GM12878 (cell line): ENCODE measurements around the gene RNF220. TPM values are rescaled to one million over a fixed set of nuclear protein-coding genes. Genes with fewer than 3 reads are reported as not detected.

Experiments used
- ATAC-seq: fragments of 200-7000 bp; cut with Tn5 transposase; 3 replicates; pipeline ENCODE4 v1.9.1; 2020; ENCODE audit warnings: mild to moderate bottlenecking, moderate library complexity
- BruUV-seq: library from RNA; stranded (reverse); fragments of 400-500 nt; replicated peaks from 2 replicates; lab custom pipeline; 2021; lab: Mats Ljungman, UMichigan
- CTCF ChIA-PET: fragments of 300-600 bp; sonication (Branson Sonifier 250); formaldehyde crosslinking; extraction: SDS; loops from one replicate; lab custom pipeline; 2021; ENCODE audit warnings: inconsistent platforms; lab: Yijun Ruan, JAX
- POLR2A ChIA-PET: fragments of 350-600 bp; formaldehyde crosslinking; extraction: SDS; loops from one replicate; lab custom pipeline; 2021; ENCODE audit warnings: inconsistent platforms; lab: Charles Lee
- RAD21 ChIA-PET: fragments of 300-600 bp; sonication (Branson Sonifier 250); formaldehyde crosslinking; loops from one replicate; lab custom pipeline; 2023; ENCODE audit warnings: antibody characterized with exemption; ENCODE audit not compliant: unreplicated experiment; lab: Charles Lee
- SMC1A ChIA-PET: fragments of 300-600 bp; sonication (Branson Sonifier 250); formaldehyde crosslinking; loops from one replicate; lab custom pipeline; 2023; ENCODE audit not compliant: unreplicated experiment, uncharacterized antibody; lab: Charles Lee
- DNase-seq: peaks from one replicate; pipeline ENCODE4 v3.0.0-alpha.2; 2011; ENCODE audit warnings: low read depth, low spot score
- FAIRE-seq: peaks from 3 replicates; lab custom pipeline; 2011; peaks lifted over from hg19 to GRCh38; lab: Jason Lieb, UNC
- H2AFZ ChIP-seq: 2 replicates; pipeline ENCODE4 v1.6.0; 2011; ENCODE audit warnings: low read depth, low read length, control low read depth; ENCODE audit not compliant: control insufficient read depth
- H3K27ac ChIP-seq: 2 replicates; pipeline ENCODE4 v1.5.1; 2011; ENCODE audit warnings: control low read depth; ENCODE audit not compliant: control insufficient read depth, insufficient read depth
- H3K27me3 ChIP-seq, 2 experiments: replicated peaks in 1 of 2; 2 replicates each; pipeline versions ENCODE4 v1.6.0 to v1.6.1; 2011; ENCODE audit warnings: low read length in 1 of 2; ENCODE audit not compliant: control insufficient read depth in 2 of 2, insufficient read depth in 2 of 2
- H3K36me3 ChIP-seq, 2 experiments: 2 replicates each; pipeline ENCODE4 v1.5.1; 2011; ENCODE audit warnings: low read length in 1 of 2; ENCODE audit not compliant: control insufficient read depth in 2 of 2, insufficient read depth in 2 of 2
- H3K4me1 ChIP-seq: 2 replicates; pipeline ENCODE4 v1.6.1; 2011; ENCODE audit warnings: mild to moderate bottlenecking, low read length, moderate library complexity, mixed read lengths; ENCODE audit not compliant: control insufficient read depth, insufficient read depth
- H3K4me2 ChIP-seq: 2 replicates; pipeline ENCODE4 v1.6.0; 2011; ENCODE audit warnings: control low read depth; ENCODE audit not compliant: control insufficient read depth, insufficient read depth
- H3K4me3 ChIP-seq: fragments of 200-600 bp; sonication (generic); 2 replicates; pipeline ENCODE4 v1.5.1; 2016
- H3K79me2 ChIP-seq: 2 replicates; pipeline ENCODE4 v1.6.0; 2011; ENCODE audit warnings: low read length; ENCODE audit not compliant: control insufficient read depth, insufficient read depth
- H3K9ac ChIP-seq: 2 replicates; pipeline ENCODE4 v1.8.0; 2011; ENCODE audit warnings: low read length, control low read depth, mixed read lengths; ENCODE audit not compliant: control insufficient read depth, insufficient read depth
- H3K9me3 ChIP-seq: replicated peaks from 3 replicates; pipeline ENCODE4 v1.5.1; 2011; ENCODE audit warnings: mild to moderate bottlenecking, low read length; ENCODE audit not compliant: control insufficient read depth, insufficient read depth
- H4K20me1 ChIP-seq: 2 replicates; pipeline ENCODE4 v1.6.0; 2011; ENCODE audit not compliant: control insufficient read depth, insufficient read depth
- DPF2 ChIP-seq: fragments of 450-650 bp; IDR thresholded peaks from 2 replicates; pipeline ENCODE4 v1.6.1; 2017; ENCODE audit warnings: mild to moderate bottlenecking
- IKZF2 ChIP-seq, 2 experiments: fragments of 450-650 bp; IDR thresholded peaks; 2 replicates each; pipeline ENCODE4 v1.6.1; 2017; ENCODE audit warnings: mild to moderate bottlenecking in 2 of 2, moderate library complexity in 2 of 2
- POLR2AphosphoS2 ChIP-seq: IDR thresholded peaks from 2 replicates; pipeline ENCODE4 v1.6.1; 2011; ENCODE audit warnings: low read depth, mild to moderate bottlenecking, low read length, improper control_type of control experiment, moderate library complexity
- POLR2AphosphoS5 ChIP-seq: IDR thresholded peaks from 2 replicates; pipeline ENCODE4 v1.6.1; 2011; ENCODE audit warnings: mild to moderate bottlenecking, low read length, inconsistent platforms
- RFX5 ChIP-seq: IDR thresholded peaks from 2 replicates; pipeline ENCODE4 v1.6.1; 2011; ENCODE audit warnings: low read depth, low read length, improper control_type of control experiment
- SREBF1 ChIP-seq: IDR thresholded peaks from 2 replicates; pipeline ENCODE4 v1.6.1; 2012; ENCODE audit warnings: mild to moderate bottlenecking, low read length
- USF1 ChIP-seq: IDR thresholded peaks from 2 replicates; pipeline ENCODE4 v1.6.1; 2011; ENCODE audit warnings: borderline replicate concordance, low read depth, mild to moderate bottlenecking, moderate library complexity, mixed read lengths, low read length; ENCODE audit not compliant: insufficient read depth; ENCODE audit errors: extremely low read length
- WGBS: methylation state at CpG from one replicate; pipeline ENCODE4 v1.1.6; 2016; ENCODE audit warnings: low lambda C conversion rate; ENCODE audit not compliant: insufficient replicate concordance, insufficient coverage; ENCODE audit errors: missing lambda C conversion rate; 5-methylcytosine and 5-hydroxymethylcytosine counted together
- in situ Hi-C: fragments of 300-500 bp; cut with MboI; formaldehyde crosslinking; loops from 9 replicates; pipeline ENCODE4 v1.14.3; 2018; ENCODE audit warnings: mixed read lengths
- intact Hi-C: fragments of 100-400 bp; cut with micrococcal nuclease; formaldehyde crosslinking; loops from one replicate; pipeline ENCODE4 v1.14.2; 2022; ENCODE audit not compliant: unreplicated experiment
- polyA plus RNA-seq, 11 experiments: library from polyadenylated mRNA; depleted of rRNA in 4 of 11; unstranded in 6 of 11; stranded (reverse) in 5 of 11; fragments of >200 nt; fragmentation: Nextera tagmentation in 4 of 11; fragmentation: Illumina TruSeq in 1 of 11; extraction: Ambion mirVana in 4 of 11; extraction: Trizol in 1 of 11; gene quantifications; 1 replicate in 1 of 11; 2 replicates in 10 of 11; pipeline versions ENCODE4 v1.2.1 to v1.2.3, GENCODE V29; 2011 to 2016; ENCODE audit warnings: inconsistent platforms in 2 of 11, missing spikeins in 2 of 11, low read depth in 1 of 11
- total RNA-seq, 4 experiments: library from RNA; depleted of rRNA in 3 of 4; stranded (reverse); fragments of >200 nt in 3 of 4; fragmentation: Illumina TruSeq in 1 of 4; extraction: Trizol in 1 of 4; gene quantifications; 2 replicates each; pipeline versions ENCODE4 v1.2.1 to v1.2.3, GENCODE V29; 2013 to 2021

Gene RNF220
- total and polyA plus RNA-seq, 10 of the 15 experiments (the other 5 are each of a cell fraction or from before 2014, with no cell fraction given): 4.6 to 84.1 (median 53.7) TPM

DNA sequence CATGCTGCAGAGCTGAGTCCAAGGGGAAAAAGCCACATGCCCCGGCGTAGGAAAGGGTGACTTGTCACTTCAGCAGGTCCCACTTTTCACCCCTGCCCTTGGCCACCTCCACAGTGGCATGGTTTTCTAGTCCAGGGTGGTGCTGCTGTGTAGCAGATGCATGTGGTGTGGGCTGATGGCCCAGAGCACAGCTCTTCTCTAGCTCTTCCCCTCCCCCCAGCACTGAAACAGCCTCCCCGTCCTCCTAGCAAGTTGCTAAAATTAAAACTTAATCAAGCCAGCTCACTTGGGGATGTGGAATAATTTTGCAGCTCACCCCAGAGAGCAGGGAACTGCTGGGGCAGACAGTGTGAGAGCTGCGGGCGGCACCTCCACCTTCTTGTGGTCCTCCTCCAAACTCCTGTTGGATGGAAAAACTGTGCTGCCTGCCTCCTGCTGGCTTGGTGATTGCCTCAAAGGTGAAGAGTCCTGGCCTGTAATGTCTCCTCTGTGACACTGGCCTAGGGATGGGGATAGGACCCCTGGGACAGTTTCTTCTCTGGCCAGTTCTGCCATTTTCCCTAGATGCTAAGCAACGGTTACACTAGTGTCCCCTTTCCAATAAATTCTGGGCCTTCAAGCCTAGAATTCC is 91.6 kb downstream of the RNF220 start:
- Histone ChIP-seq H2AFZ (no peak overlapping the region), H3K36me3 (no peaks in the 10 kb centered on the region), H3K4me2 (no peak overlapping the region), H3K9ac (no peak overlapping the region), H3K27me3 (peaks cover 0 to 7% of the 10 kb centered on the region in 2 experiments), H3K79me2 (no peaks in the 10 kb centered on the region), H3K27ac (no peak overlapping the region), H3K9me3 (no peaks in the 10 kb centered on the region), H3K4me3 (no peak overlapping the region), H4K20me1 (no peaks in the 10 kb centered on the region), H3K4me1 (no peaks in the 10 kb centered on the region)
- ChIA-PET POLR2A (no interaction called here), RAD21 (no interaction called here), SMC1A (no interaction called here), CTCF (no interaction called here)
- WGBS: 31% methylated on average over 6 of the region's 6 CpGs
- TF ChIP-seq POLR2AphosphoS5: no peak
- TF ChIP-seq IKZF2 (IDR thresholded peaks at IDR 0.05): no peak
- no peak for TF ChIP-seq SREBF1
- no peak for TF ChIP-seq USF1
- TF ChIP-seq POLR2AphosphoS2: no peak
- no peak for TF ChIP-seq RFX5
- no peak for TF ChIP-seq DPF2
- FAIRE-seq (no peak), ATAC-seq (no peak), DNase-seq (no peak)
- intact Hi-C loops: no loop called here
- BruUV-seq: no TSS peak
- in situ Hi-C loops: no loop called here
